HTR-8/SVneo (cell line): ENCODE data around the gene RAD51.
A peak's percentile ranks its signal among the peaks of the same experiment; 100 is the strongest.

Source experiments
- DNase-seq: peaks from one replicate; pipeline ENCODE4 v3.0.0; 2011; ENCODE audit warnings: low spot score, mixed read lengths; ENCODE audit not compliant: insufficient read length
- FAIRE-seq: peaks from 2 replicates; lab custom pipeline; 2011; peaks lifted over from hg19 to GRCh38; lab: Jason Lieb, UNC

RAD51 gene

DNA sequence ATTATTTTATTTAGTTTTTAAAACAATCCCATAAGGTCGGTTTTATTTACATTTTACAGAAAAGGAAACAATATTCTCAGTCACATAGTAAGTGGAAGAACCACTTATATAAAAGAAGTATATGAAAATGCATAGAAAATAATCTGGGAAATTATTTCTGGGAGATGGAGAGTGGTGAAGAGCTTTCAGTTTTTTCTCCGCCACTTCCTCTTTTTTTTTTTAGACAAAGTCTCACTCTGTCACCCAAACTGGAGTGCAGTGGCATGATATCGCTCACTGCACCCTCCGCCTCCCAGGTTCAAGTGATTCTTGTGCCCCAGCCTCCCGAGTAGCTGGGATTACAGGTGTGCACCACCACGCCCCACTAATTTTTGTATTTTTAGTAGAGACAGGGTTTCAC, 21.2 kb downstream of the RAD51 start:
- DNase-seq (no peak), FAIRE-seq (no peak)

DNA sequence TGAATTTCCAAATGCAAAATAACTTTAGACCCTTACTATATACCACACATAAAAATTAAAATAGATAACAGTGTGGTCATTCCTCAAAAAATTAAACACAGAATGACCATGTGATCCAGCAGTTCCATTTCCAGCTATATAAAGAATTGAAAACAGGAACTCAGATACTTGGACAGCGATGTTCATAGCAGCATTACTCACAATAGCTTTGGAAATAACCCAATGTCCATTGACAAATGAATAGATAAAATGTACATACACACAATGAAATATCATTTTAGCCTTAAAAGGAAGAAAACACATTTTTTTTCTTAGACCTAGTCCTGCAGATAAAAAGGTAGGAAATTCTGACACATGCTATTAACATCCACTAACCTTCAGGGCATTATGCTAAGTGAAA, 26.7 kb downstream of the RAD51 start:
- no peak for DNase-seq
- FAIRE-seq: no peak

DNA sequence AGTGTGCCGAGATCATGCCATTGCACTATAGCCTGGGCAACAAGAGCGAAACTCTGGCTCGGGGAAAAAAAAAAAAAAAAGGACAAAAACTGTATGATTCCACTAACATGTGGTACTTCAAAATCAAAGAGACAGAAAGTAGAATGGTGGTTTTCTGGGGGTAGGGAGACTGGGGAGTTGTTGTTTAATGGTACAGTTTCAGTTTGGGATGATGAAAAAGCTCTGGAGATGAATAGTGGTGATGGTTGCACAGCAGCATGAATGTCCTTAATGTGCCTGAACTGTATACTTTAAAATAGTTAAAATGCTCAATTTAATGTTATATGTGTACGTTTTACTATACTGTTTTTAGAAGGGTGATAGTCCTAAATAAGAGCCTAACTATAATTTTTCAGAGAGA, 27.4 kb downstream of the RAD51 start:
- FAIRE-seq: no peak

DNA sequence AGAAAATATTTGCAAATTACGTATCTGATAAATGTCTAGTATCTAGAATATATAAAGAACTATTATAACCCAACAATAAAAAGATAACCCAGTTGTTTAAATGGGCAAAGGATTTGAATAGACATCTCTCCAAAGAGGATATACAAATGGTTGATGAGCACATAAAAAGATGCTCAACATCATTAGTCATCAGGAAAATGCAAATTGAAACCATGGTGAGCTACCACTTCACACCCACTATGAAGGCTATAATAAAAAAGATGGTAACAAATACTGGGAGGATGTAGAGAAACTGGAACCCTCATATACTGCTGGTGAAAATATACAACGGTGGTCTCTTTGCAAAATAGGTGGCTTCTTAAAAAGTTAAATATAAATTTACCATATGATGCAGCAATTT, 28.0 kb downstream of the RAD51 start:
- DNase-seq: no peak
- FAIRE-seq: no peak

More for the DNA sequence above, 27.4 kb downstream of the RAD51 start:
- no peak for DNase-seq

DNA sequence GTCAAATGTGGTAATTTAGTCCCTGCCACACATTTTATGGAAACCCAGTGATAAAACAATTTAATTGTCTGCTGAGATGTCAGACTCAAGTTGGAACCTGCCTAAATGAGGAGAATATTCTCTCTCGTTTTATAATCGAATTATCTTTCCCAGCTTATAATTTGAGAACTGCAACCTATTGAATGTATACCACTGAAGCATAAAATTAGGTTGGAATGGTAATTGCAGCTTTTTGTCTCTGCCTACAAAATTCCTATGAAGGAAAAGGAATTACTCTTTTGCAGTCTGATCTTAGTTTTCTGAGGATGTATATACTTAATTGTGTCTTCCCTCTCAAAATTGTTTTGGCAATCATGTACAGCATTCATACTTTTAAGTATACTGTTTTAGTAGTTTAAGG, 28.9 kb downstream of the RAD51 start:
- DNase-seq: no peak
- no peak for FAIRE-seq

DNA sequence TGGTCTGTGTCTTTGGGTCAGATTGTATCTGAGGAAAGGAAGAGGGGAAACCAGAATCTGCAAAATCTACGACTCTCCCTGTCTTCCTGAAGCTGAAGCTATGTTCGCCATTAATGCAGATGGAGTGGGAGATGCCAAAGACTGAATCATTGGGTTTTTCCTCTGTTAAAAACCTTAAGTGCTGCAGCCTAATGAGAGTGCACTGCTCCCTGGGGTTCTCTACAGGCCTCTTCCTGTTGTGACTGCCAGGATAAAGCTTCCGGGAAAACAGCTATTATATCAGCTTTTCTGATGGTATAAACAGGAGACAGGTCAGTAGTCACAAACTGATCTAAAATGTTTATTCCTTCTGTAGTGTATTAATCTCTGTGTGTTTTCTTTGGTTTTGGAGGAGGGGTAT, 36.1 kb downstream of the RAD51 start:
- no peak for DNase-seq

DNA sequence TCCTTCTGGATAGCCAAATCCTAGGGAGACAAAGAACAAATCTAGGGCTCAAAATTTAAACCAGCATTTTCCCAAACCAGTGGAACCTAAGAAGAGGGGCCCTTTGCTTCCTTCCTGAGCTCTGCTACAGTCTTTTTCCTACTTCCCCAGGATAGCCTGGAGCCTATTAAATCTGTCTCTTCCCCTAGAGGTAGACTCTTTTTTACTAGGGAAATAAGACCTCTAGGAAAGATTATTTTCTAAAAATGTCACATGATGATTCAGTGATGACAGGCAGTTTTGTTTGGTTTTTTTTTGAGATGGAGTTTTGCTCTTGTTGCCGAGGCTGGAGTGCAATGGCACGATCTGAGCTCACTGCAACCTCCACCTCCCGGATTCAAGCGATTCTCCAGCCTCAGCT, 41.6 kb downstream of the RAD51 start:
- DNase-seq (no peak), FAIRE-seq (no peak)

More for the DNA sequence above, 36.1 kb downstream of the RAD51 start:
- FAIRE-seq: no peak

DNA sequence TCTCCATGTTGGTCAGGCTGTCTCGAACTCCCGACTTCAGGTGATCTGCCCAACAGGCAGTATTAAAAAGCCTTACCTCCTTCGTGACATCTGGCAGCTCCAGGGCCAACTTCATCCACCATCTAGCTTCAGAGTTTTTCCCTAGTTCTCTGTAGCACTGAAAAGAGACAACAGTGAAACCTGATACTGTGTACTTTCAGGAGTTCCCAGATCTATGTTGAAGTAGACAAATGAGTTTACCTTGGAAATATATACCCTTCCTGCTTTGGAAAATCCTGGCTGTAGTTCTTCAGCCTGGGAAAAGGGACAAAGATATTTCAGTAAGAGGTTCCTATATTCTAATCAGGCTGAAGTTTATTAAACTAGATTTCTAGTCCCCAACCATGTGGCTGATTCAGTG, 42.1 kb downstream of the RAD51 start:
- FAIRE-seq: no peak
- DNase-seq: no peak

DNA sequence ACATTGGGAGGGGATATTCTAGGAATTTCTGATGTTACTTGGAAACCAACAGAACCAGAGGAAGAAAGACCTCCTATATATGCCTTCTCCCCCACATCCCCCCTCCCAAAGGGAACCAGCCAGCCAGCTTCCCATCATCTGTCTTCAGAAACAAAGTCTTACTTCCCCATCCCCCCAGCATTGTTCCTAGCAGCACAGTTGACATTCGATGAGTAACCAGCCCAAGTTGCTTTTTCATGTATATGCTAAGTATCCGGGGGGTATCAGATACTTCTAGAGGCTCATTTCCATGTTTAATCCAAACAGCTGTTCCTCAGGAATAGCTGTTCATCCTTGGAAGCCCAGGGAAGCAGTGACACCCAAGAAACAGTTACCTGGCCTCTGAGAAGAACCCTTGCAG, 44.1 kb downstream of the RAD51 start:
- no peak for FAIRE-seq
- no peak for DNase-seq

DNA sequence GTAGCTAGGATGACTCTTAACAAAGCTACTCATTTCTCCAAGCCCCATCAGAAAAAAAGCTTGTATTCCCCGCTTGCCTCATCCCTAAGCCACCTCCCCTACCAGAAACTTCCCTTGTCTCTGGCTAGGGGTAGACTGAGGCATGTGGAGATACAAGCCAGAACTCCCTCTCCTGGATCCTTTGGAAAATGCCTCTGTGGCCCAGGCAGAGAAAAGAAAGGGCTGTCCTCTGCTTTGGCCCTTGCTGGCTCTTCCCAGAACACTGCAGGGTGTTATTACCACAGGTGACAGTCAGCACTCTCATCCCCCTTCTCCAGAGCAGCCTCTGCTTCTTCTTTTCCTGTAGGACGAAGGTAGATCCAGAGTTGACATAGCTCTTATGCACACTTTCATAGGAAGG, 44.9 kb downstream of the RAD51 start:
- DNase-seq (no peak), FAIRE-seq (no peak)

DNA sequence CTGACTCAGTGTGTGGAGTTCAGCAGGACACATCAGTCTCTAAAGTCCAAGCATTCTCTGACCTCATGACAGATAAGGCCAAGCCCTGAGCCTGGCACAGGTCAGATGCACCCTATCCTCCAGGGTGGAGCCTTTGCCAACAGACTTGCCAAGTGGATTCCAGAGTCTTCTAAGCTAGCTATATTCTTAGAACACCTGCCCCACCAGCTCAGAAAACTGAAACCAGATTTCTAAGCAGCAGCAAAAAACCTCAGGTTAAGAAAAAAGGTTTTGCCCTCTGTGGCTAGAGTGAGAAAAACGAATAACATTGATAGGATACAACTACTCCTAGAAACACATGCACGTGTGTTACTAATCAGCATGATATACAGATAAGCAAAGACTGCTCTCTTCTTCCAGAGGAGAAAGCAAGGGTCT, 48.5 kb downstream of the RAD51 start:
- no peak for DNase-seq
- FAIRE-seq: no peak

DNA sequence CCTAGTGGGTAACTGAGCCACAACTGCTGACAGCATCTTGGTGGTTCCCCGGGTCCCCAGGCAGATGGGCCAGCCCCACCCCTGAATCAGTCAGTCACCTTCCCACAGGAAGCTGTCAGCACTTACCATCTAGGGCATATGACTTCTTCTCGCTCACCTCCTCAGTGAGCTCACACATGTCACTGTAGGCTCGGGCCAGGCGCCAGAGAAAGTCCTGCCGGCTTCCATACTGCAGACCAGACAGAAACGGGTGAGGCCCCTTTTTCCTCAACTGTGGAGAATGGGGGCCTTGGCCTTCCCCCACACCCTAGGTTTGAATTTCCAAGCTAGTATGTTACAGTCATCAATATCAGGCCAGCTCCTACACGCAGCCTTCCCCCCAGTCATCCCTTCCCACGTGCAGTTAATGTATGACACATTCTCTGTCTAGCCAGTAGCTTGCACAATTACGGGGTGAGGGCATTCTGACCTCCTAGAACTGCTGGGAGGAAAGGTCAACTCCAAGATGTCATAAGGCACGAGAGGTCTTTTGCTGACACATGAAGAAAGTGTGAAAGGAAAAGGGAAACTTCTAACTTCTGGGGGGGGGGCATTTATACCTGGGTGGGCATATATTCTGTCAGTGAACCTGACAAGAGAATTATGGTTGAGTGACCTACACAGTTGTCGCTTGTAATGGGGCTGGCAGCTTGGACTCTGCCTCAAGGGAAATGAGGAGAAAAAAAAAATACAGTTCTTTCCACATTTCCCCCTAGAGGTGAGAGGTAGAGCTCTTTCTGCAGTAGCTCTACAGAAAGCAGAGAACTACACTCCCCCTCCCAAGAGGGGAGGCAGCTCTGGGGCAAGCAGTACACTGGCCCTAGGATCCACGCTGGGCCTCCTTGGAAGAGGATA, 49.2 kb downstream of the RAD51 start:
- DNase-seq (no peak), FAIRE-seq (peak; percentile 20)

DNA sequence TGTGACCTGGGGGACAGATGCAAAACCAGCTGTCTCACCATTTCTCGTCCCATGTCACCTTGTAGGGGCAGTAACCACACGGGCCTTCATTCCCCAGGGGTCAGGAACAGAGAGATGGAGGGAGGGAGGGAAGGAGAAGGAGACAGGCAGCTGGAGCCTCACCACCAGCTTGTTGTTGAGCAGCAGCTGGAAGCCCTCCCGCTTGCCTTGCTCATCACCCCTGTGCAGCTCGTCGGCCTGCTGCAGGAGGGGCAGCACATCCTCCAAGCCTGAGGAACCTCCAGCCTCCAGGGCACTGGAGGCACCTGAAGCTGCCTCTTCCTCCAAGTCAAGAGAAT, 49.8 kb downstream of the RAD51 start:
- no peak for DNase-seq
- no peak for FAIRE-seq

DNA sequence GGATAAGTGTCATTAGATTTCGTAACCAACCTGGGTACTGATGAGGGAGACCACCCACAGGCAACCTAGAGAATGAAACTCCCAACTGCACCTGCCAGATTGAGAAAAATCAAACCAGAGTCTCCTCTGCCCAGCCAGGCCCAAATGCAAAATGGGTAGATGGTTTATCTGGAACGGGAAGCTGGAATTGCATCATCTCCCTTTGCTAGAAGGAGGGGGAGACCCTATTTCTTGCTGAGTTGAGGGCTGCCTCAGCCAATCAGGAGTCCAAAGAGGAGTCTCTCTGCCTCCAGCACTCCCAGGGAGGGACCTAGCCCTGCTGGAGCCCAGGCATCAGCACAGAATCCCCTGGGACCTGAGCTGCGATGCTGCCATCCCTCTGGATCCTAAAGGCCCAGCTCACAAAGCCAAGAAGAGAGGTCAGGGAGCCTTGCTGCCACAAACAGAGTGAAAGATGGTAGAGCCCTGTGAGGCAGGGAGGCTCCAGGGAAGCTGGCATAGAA, 52.0 kb downstream of the RAD51 start:
- FAIRE-seq: no peak
- no peak for DNase-seq

DNA sequence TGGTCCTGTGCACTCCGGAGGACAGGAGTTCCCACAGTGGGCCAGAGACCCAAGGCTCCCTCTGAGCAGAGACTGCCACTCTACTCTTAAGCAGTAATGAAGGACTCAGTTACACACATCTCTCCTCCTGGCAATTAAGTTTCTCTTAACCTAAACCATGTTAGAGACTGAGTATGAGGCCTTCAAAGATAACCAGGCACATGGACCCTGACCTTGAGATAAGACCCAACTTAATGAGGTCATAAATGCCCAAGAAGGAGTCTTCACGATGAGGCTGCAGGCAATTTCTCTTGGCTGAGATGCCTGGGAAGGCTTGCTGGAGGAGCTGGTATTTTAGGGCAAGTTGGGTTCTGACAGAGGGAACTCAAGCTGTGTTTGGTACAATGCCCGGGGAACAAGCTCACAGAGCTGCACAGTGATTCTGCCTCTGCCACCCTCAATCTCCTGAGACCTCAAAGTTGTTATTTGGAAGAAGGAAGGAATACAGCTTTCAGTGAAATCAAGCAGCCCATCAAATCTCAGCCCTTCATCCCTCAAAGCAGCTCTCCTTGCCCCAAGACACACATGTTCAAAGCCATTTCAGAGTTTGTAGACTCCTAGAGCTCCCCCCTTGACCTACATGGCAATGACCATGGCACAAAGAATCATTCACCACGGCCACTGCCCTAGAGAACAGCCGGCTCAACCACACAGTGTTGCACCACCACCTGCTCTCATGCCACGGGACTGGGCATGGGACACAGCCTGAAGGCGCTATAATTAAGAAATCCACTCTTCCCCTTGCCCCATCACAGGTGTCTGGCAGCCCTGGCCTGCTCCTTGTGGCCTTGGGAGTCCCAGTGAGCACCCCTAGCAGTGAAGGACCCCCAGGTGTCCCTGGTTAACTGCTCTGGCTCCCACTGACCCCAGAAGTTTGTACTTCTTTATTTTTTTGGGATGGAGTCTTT, 53.0 kb downstream of the RAD51 start:
- FAIRE-seq (no peak), DNase-seq (no peak)

DNA sequence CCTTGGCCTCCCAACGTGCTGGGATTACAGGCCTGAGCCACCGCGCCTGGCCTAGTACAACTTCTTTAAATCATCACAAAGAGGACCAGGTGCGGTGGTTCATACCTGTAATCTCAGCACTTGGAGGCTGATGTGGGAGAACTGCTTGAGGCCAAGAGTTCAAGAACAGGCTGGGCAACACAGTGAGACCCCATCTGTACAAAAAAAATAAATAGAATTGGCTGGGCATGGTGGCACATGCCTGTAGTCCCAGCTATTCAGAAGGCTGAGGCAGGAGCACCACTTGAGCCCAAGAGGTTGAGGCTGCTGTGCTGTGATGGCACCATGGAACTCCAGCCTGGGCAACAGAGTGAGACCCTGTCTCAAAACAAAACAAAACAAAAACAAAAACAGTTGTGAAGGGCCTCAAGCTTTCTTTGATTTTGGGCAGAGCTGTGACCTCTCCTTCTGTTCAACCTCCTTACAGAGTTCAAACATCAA, 54.2 kb downstream of the RAD51 start:
- DNase-seq: no peak
- FAIRE-seq: no peak

DNA sequence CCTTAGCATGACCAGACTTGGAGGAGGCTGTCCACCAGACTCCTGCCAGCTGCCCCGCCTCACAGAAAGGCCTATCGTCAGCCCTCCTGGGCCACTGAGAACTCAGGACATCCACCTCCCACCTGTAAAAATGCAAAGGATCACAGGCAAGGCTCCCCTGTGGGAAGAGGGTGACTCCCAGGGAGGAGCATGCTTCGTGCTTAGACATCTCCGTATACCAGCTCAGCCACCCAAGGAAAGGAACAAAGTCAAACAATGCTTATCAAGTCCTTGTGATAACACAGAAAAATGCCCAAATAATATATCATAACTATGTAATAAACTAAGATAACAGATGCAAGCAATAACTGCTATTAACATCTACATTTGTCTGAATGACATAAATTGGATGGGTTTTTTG, 55.9 kb downstream of the RAD51 start:
- FAIRE-seq (no peak), DNase-seq (no peak)

DNA sequence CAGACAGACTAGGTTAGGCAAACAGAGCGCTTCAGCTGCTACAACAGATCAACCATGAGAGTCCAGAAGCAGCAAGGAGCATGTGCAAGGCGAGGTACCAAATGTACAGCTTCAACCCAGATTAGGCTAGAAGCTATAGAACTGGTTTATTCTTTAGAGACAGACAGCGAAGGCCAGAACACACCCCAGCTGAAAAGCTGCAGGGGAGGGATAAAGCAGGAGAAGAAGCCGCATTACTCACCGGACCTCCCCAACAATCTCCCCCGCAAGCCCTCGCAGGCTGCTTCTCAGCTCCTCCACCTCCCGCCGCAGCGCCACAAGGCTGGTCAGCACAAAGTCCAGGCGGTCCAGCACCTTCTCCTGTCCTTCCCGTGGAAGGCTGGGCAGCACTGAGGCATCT, 56.8 kb downstream of the RAD51 start:
- DNase-seq (no peak), FAIRE-seq (no peak)

DNA sequence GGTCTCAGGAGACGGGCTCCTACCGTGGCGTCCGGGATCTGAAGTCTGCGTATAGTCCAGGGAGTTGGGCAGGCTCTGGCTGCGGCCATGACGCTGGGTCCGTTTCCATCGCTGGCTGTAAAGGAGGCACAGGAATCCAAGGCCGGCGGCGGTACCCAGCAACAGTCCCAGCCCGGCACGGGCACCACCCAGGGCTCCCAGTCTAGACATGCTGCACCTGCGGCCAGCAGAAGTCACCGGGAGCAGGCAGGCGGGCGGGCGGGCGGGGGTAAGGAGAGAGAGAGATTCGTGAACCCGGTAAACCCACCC, 59.6 kb downstream of the RAD51 start:
- no peak for FAIRE-seq
- DNase-seq: no peak

DNA sequence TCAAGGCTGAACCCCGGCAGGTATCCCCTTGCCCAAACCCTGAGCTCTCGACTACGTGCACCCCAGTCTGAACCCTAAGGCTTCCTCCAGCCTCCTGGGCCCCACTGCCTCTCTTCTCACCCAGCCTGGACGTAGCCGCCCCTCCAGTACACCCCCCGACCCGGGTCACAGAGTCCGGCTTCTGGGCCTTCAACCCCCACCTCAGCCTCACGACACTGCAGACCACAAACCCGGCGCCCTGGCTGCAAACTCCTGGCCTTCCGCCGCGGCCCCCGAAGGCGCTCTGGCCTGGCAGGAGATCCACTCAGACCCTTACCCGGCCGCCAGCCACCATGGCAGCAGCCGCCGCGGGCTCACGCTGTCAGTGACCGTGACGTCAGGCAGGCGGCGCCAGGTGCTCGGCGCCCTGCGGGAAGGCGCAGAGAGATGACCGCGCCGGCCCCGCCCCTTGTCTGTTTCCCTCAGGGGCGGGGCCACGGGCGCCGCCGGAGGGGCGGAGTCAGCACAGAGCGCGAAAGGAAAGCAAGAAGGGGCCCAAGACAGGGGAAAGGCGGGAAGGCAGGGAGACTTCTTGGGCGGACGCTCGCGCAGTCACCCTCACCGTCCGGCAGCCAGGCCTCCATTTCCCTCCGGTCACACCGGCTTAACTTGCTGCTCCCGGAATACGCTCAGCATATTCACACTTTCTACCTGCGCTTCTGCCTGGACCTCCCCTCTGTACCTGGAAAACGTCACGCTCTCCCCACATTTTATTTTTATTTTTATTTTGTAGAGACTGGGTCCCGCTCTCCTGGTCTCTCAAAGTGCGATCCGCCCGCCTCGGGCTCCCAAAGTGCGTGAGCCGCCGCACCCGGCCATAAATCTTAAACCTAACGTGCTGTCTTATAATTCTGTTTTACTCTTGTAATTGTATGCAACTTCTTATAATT, 60.2 kb downstream of the RAD51 start, which contains the start of gene RMDN3:
Gene RMDN3 (minus strand): TSS at position 372 of the 929 bp plus-strand sequence. CDS start 471 bp downstream, outside the sequence.
- FAIRE-seq: no peak
- DNase-seq: peak; percentile 88
